Ramos (cell line): ENCODE results near the gene CT45A7.
"Not testable (repeated sequence)": the region's sequence is repeated elsewhere in the genome, so short reads cannot be mapped to it uniquely, and the experiment has no call there.

Experiments used
- in situ Hi-C: fragments of 300-500 bp; cut with MboI; formaldehyde crosslinking; loops from one replicate; pipeline ENCODE4 v1.14.3; 2022; ENCODE audit warnings: low sequenced_read_pairs; ENCODE audit not compliant: unreplicated experiment

CT45A7 gene

GRCh38 chrX:135837180-135837579 is at the start of gene CT45A7:
TSS of gene CT45A7 (minus strand) at chrX:135837280. CDS start at chrX:135833533, 3,747 bp downstream.
- in situ Hi-C loops: not testable (repeated sequence)

GRCh38 chrX:135882741-135883140 is 45.7 kb upstream of the CT45A7 start:
- in situ Hi-C loops: not testable (repeated sequence)

GRCh38 chrX:135871712-135872111 is 34.6 kb upstream of the CT45A7 start, which contains the start of gene CT45A9:
TSS of gene CT45A9 (minus strand) at chrX:135871812. CDS start at chrX:135868061, 3,751 bp downstream.
- in situ Hi-C loops: not testable (repeated sequence)

- in situ Hi-C loops: not testable (repeated sequence)
Measured at GRCh38 chrX:135854438-135854837, 17.4 kb upstream of the CT45A7 start, which contains the start of gene CT45A8. TSS of gene CT45A8 (minus strand) at chrX:135854538. CDS start at chrX:135850783, 3,755 bp downstream.

- in situ Hi-C loops: not testable (repeated sequence)
Measured at GRCh38 chrX:135819912-135820311, 17.2 kb downstream of the CT45A7 start, which contains the start of gene CT45A2. TSS of gene CT45A2 (minus strand) at chrX:135820012. CDS start at chrX:135816265, 3,747 bp downstream.

GRCh38 chrX:135802687-135803086 is 34.4 kb downstream of the CT45A7 start, which contains the start of gene CT45A6:
TSS of gene CT45A6 (minus strand) at chrX:135802787. CDS start at chrX:135798993, 3,794 bp downstream.
- in situ Hi-C loops: not testable (repeated sequence)

- in situ Hi-C loops: not testable (repeated sequence)
Measured at GRCh38 chrX:135785403-135785802, 51.7 kb downstream of the CT45A7 start, which contains the start of gene CT45A5. TSS of gene CT45A5 (minus strand) at chrX:135785503. CDS start at chrX:135781729, 3,774 bp downstream.
